Stimulated activated naive B cell treated with anti-CD40 and anti-IgM and Interleukin-4, amounts not matched to agents 10 μg/mL and 1 μg/mL and 100 μg/mL, for 72 hours (primary cell): ENCODE results near the gene MACROD1.
"Not testable (repeated sequence)": the region's sequence is repeated elsewhere in the genome, so short reads cannot be mapped to it uniquely, and the experiment has no call there.

Experiments
- ATAC-seq, 2 donors: fragments of 150-1000 bp; cut with Tn5 transposase; replicated peaks; 2 replicates each; pipeline ENCODE4 v1.10.0; 2021; ENCODE audit warnings: moderate library complexity in 1 of 2
- DNase-seq: peaks from one replicate; pipeline ENCODE4 v3.0.0; 2021
- H3K27ac Mint-ChIP-seq: one replicate; pipeline ENCODE4 v1.8.0; 2022; ENCODE audit warnings: mild to moderate bottlenecking, mixed read lengths
- H3K27me3 Mint-ChIP-seq, 2 donors: one replicate each; pipeline ENCODE4 v1.8.0; 2022; ENCODE audit warnings: mixed read lengths in 2 of 2
- H3K36me3 Mint-ChIP-seq, 2 donors: one replicate each; pipeline ENCODE4 v1.8.0; 2022; ENCODE audit warnings: mixed read lengths in 2 of 2, mild to moderate bottlenecking in 1 of 2
- H3K4me1 Mint-ChIP-seq, 2 donors: one replicate each; pipeline ENCODE4 v1.8.0; 2022; ENCODE audit warnings: mixed read lengths in 2 of 2, mild to moderate bottlenecking in 1 of 2
- H3K4me3 Mint-ChIP-seq, 2 donors: one replicate each; pipeline ENCODE4 v1.8.0; 2022; ENCODE audit warnings: mild to moderate bottlenecking in 2 of 2, mixed read lengths in 2 of 2, moderate library complexity in 1 of 2
- H3K9me3 Mint-ChIP-seq, 2 donors: one replicate each; pipeline ENCODE4 v1.8.0; 2022; ENCODE audit warnings: mixed read lengths in 2 of 2, mild to moderate bottlenecking in 1 of 2

MACROD1 gene

GRCh38 chr11:64176751-64177150 lies 10.8 kb upstream of the MACROD1 start:
- no peak for ATAC-seq
- Mint-ChIP-seq H3K9me3 (peaks cover 0 to 4% of the 10 kb centered on the region in 2 donors), H3K4me3 (no peak overlapping the region), H3K36me3 (peaks cover 5 to 16% of the 10 kb centered on the region in 2 donors), H3K4me1 (peaks cover 24 to 41% of the 10 kb centered on the region in 2 donors), H3K27me3 (no peaks in the 10 kb centered on the region), H3K27ac (no peak overlapping the region)
- DNase-seq: no peak

GRCh38 chr11:64173616-64174355 lies 7.9 kb upstream of the MACROD1 start:
- Mint-ChIP-seq H3K4me1 (peaks cover 15 to 25% of the 10 kb centered on the region in 2 donors), H3K27ac (no peak overlapping the region), H3K9me3 (peaks cover 0 to 3% of the 10 kb centered on the region in 2 donors), H3K27me3 (no peaks in the 10 kb centered on the region), H3K4me3 (no peak overlapping the region), H3K36me3 (peaks cover 7 to 15% of the 10 kb centered on the region in 2 donors)
- ATAC-seq: no peak
- DNase-seq: no peak

- peaks cover 4 to 8% of the 10 kb centered on the region in 2 donors for H3K36me3 Mint-ChIP-seq
- H3K4me1 Mint-ChIP-seq: peaks cover 10 to 14% of the 10 kb centered on the region in 2 donors
- H3K4me3 Mint-ChIP-seq: no peak overlapping the region
- no peaks in the 10 kb centered on the region for H3K9me3 Mint-ChIP-seq
- H3K27ac Mint-ChIP-seq: no peak overlapping the region
- no peaks in the 10 kb centered on the region for H3K27me3 Mint-ChIP-seq
- no peak for DNase-seq
- ATAC-seq: no peak
These were observed 4.5 kb upstream of the MACROD1 start for GRCh38 chr11:64170419-64170818.

GRCh38 chr11:64165481-64165841 lies 452 bp downstream of the MACROD1 start:
- Mint-ChIP-seq H3K27ac (no peak overlapping the region), H3K4me3 (peak overlapping the region; percentile 85 to 95), H3K36me3 (peaks cover 4% of the 10 kb centered on the region in 2 donors), H3K4me1 (peaks cover 8 to 15% of the 10 kb centered on the region in 2 donors), H3K9me3 (peaks cover 0 to 4% of the 10 kb centered on the region in 2 donors), H3K27me3 (no peaks in the 10 kb centered on the region)
- DNase-seq (no peak), ATAC-seq (peak; percentile 13)

- peak overlapping the region; percentile 71 for H3K27ac Mint-ChIP-seq
- ATAC-seq (no peak), DNase-seq (no peak)
- peak overlapping the region; percentile 85 to 95 for H3K4me3 Mint-ChIP-seq
- peaks cover 8 to 15% of the 10 kb centered on the region in 2 donors for H3K4me1 Mint-ChIP-seq
- H3K27me3 Mint-ChIP-seq: no peaks in the 10 kb centered on the region
- peaks cover 1 to 4% of the 10 kb centered on the region in 2 donors for H3K36me3 Mint-ChIP-seq
- peaks cover 0 to 4% of the 10 kb centered on the region in 2 donors for H3K9me3 Mint-ChIP-seq
These were observed 1.3 kb downstream of the MACROD1 start for GRCh38 chr11:64164392-64165312.

GRCh38 chr11:64163951-64164350 lies 2.0 kb downstream of the MACROD1 start:
- peaks cover 8 to 15% of the 10 kb centered on the region in 2 donors for H3K4me1 Mint-ChIP-seq
- H3K9me3 Mint-ChIP-seq: peaks cover 0 to 4% of the 10 kb centered on the region in 2 donors
- no peak overlapping the region for H3K27ac Mint-ChIP-seq
- no peak for ATAC-seq
- no peak overlapping the region for H3K4me3 Mint-ChIP-seq
- no peaks in the 10 kb centered on the region for H3K27me3 Mint-ChIP-seq
- DNase-seq: no peak
- peaks cover 1 to 4% of the 10 kb centered on the region in 2 donors for H3K36me3 Mint-ChIP-seq

- not testable (repeated sequence) for ATAC-seq, DNase-seq, H3K36me3 Mint-ChIP-seq, H3K27ac Mint-ChIP-seq, H3K4me3 Mint-ChIP-seq, H3K9me3 Mint-ChIP-seq, H3K27me3 Mint-ChIP-seq
- peaks cover 8 to 15% of the 10 kb centered on the region in 2 donors for H3K4me1 Mint-ChIP-seq
These were observed 3.1 kb downstream of the MACROD1 start for GRCh38 chr11:64162769-64163168.

- no peaks in the 10 kb centered on the region for H3K27me3 Mint-ChIP-seq
- DNase-seq: no peak
- no peak overlapping the region for H3K4me3 Mint-ChIP-seq
- peaks cover 0 to 4% of the 10 kb centered on the region in 2 donors for H3K9me3 Mint-ChIP-seq
- no peak for ATAC-seq
- H3K4me1 Mint-ChIP-seq: peaks cover 3 to 8% of the 10 kb centered on the region in 2 donors
- peaks cover 1 to 4% of the 10 kb centered on the region in 2 donors for H3K36me3 Mint-ChIP-seq
- H3K27ac Mint-ChIP-seq: no peak overlapping the region
These were observed 4.9 kb downstream of the MACROD1 start for GRCh38 chr11:64161037-64161436.

GRCh38 chr11:64157631-64158394 lies 8.1 kb downstream of the MACROD1 start:
- H3K27ac Mint-ChIP-seq: no peak overlapping the region
- peaks cover 0 to 4% of the 10 kb centered on the region in 2 donors for H3K36me3 Mint-ChIP-seq
- ATAC-seq: no peak
- peaks cover 7 to 9% of the 10 kb centered on the region in 2 donors for H3K27me3 Mint-ChIP-seq
- H3K9me3 Mint-ChIP-seq: peaks cover 0 to 4% of the 10 kb centered on the region in 2 donors
- DNase-seq: no peak
- no peak overlapping the region for H3K4me3 Mint-ChIP-seq
- H3K4me1 Mint-ChIP-seq: peaks cover 10 to 16% of the 10 kb centered on the region in 2 donors

GRCh38 chr11:64156235-64157011 lies 9.5 kb downstream of the MACROD1 start:
- Mint-ChIP-seq H3K27ac (no peak overlapping the region), H3K36me3 (peaks cover 0 to 4% of the 10 kb centered on the region in 2 donors), H3K4me1 (peaks cover 11 to 18% of the 10 kb centered on the region in 2 donors), H3K4me3 (no peak overlapping the region), H3K27me3 (peaks cover 7 to 9% of the 10 kb centered on the region in 2 donors), H3K9me3 (peaks cover 0 to 4% of the 10 kb centered on the region in 2 donors)
- DNase-seq (no peak), ATAC-seq (no peak)

GRCh38 chr11:64153812-64154211 lies 12.1 kb downstream of the MACROD1 start:
- no peak overlapping the region for H3K4me3 Mint-ChIP-seq
- H3K27me3 Mint-ChIP-seq: peaks cover 7 to 9% of the 10 kb centered on the region in 2 donors
- no peak overlapping the region for H3K27ac Mint-ChIP-seq
- no peak for ATAC-seq
- H3K4me1 Mint-ChIP-seq: peaks cover 11 to 18% of the 10 kb centered on the region in 2 donors
- no peaks in the 10 kb centered on the region for H3K9me3 Mint-ChIP-seq
- peaks cover 4 to 5% of the 10 kb centered on the region in 2 donors for H3K36me3 Mint-ChIP-seq
- DNase-seq: no peak

- DNase-seq (peak; percentile 55), ATAC-seq (peak; percentile 93)
- H3K9me3 Mint-ChIP-seq: no peaks in the 10 kb centered on the region
- peaks cover 4 to 5% of the 10 kb centered on the region in 2 donors for H3K36me3 Mint-ChIP-seq
- no peak overlapping the region for H3K4me3 Mint-ChIP-seq
- H3K27me3 Mint-ChIP-seq: peaks cover 7 to 9% of the 10 kb centered on the region in 2 donors
- peaks cover 13 to 18% of the 10 kb centered on the region in 2 donors for H3K4me1 Mint-ChIP-seq
- no peak overlapping the region for H3K27ac Mint-ChIP-seq
These were observed 12.8 kb downstream of the MACROD1 start for GRCh38 chr11:64152841-64153691.
